GM23338 (cell line): ENCODE results near the gene GABARAP. TPM values are rescaled to one million over a fixed set of nuclear protein-coding genes. Genes with fewer than 3 reads are reported as not detected.

Experiments used
- ATAC-seq: fragments of 200-7000 bp; cut with Tn5 transposase; 3 replicates; pipeline ENCODE4 v1.9.1; 2020
- DNase-seq: peaks from one replicate; pipeline ENCODE4 v3.0.0-alpha.2; 2015; ENCODE audit warnings: low spot score
- H2AFZ ChIP-seq: fragments of 200-600 bp; sonication (generic); 2 replicates; pipeline ENCODE4 v1.8.0; 2016; ENCODE audit warnings: antibody characterized with exemption, mild to moderate bottlenecking, moderate library complexity
- H3F3A ChIP-seq: fragments of 200-600 bp; sonication (generic); replicated peaks from 2 replicates; pipeline ENCODE4 v1.8.0; 2017; ENCODE audit warnings: antibody characterized with exemption, mixed run types, low read depth
- H3K27ac ChIP-seq: fragments of 200-600 bp; sonication (generic); 2 replicates; pipeline ENCODE4 v1.6.1; 2016; ENCODE audit warnings: low read depth
- H3K27me3 ChIP-seq: fragments of 200-600 bp; sonication (generic); 2 replicates; pipeline ENCODE4 v1.8.0; 2016; ENCODE audit warnings: mild to moderate bottlenecking, mixed run types, moderate library complexity; ENCODE audit not compliant: insufficient read depth
- H3K36me3 ChIP-seq: fragments of 200-600 bp; sonication (generic); 2 replicates; pipeline ENCODE4 v1.8.0; 2016; ENCODE audit warnings: mild to moderate bottlenecking; ENCODE audit not compliant: insufficient read depth
- H3K4me1 ChIP-seq: fragments of 200-600 bp; sonication (generic); 2 replicates; pipeline ENCODE4 v1.8.0; 2016; ENCODE audit warnings: mild to moderate bottlenecking, moderate library complexity; ENCODE audit not compliant: insufficient read depth
- H3K4me2 ChIP-seq: fragments of 200-600 bp; sonication (generic); 2 replicates; pipeline ENCODE4 v1.7.1; 2017; ENCODE audit warnings: mixed run types
- H3K4me3 ChIP-seq: fragments of 200-600 bp; sonication (generic); 2 replicates; pipeline ENCODE4 v1.6.1; 2016; ENCODE audit warnings: mixed run types
- H3K79me2 ChIP-seq: fragments of 200-600 bp; sonication (generic); replicated peaks from 2 replicates; pipeline ENCODE4 v1.8.0; 2017; ENCODE audit warnings: mild to moderate bottlenecking; ENCODE audit not compliant: insufficient read depth
- H3K9me2 ChIP-seq: fragments of 200-600 bp; sonication (generic); 2 replicates; pipeline ENCODE4 v1.8.0; 2017; ENCODE audit not compliant: insufficient read depth
- H4K20me1 ChIP-seq: fragments of 200-600 bp; sonication (generic); replicated peaks from 2 replicates; pipeline ENCODE4 v1.8.0; 2017; ENCODE audit warnings: mild to moderate bottlenecking; ENCODE audit not compliant: insufficient read depth
- H3K27ac Mint-ChIP-seq: 2 replicates; pipeline ENCODE4 v1.8.0; 2020; ENCODE audit warnings: inconsistent platforms, mild to moderate bottlenecking, moderate library complexity, mixed read lengths
- H3K27me3 Mint-ChIP-seq: 3 replicates; pipeline ENCODE4 v1.8.0; 2022; ENCODE audit warnings: low read depth, mild to moderate bottlenecking, moderate library complexity, mixed read lengths, inconsistent platforms; ENCODE audit not compliant: insufficient read depth, poor library complexity
- H3K36me3 Mint-ChIP-seq: 3 replicates; pipeline ENCODE4 v1.8.0; 2021; ENCODE audit warnings: low read depth, mild to moderate bottlenecking, inconsistent platforms, moderate library complexity, mixed read lengths
- H3K4me1 Mint-ChIP-seq: 3 replicates; pipeline ENCODE4 v1.8.0; 2020; ENCODE audit warnings: mild to moderate bottlenecking, inconsistent platforms, mixed read lengths
- H3K4me3 Mint-ChIP-seq: 3 replicates; pipeline ENCODE4 v1.8.0; 2021; ENCODE audit warnings: moderate library complexity, mild to moderate bottlenecking, inconsistent platforms, mixed read lengths
- H3K9me3 Mint-ChIP-seq: 3 replicates; pipeline ENCODE4 v1.8.0; 2020; ENCODE audit warnings: moderate library complexity, mild to moderate bottlenecking, inconsistent platforms, mixed read lengths
- CREB1 ChIP-seq: fragments of 250-450 bp; sonication (Bioruptor Pico); IDR thresholded peaks from 2 replicates; pipeline ENCODE4 v1.5.0; 2020; ENCODE audit warnings: low read depth, mild to moderate bottlenecking, moderate library complexity
- EZH2 ChIP-seq: fragments of 200-600 bp; sonication (generic); IDR thresholded peaks from one replicate; pipeline ENCODE4 v1.8.0; 2017; ENCODE audit warnings: antibody characterized with exemption, mild to moderate bottlenecking, low read depth; ENCODE audit not compliant: unreplicated experiment
- EZH2phosphoT487 ChIP-seq: fragments of 200-600 bp; sonication (generic); IDR thresholded peaks from one replicate; pipeline ENCODE4 v1.8.1; 2018; ENCODE audit warnings: antibody characterized with exemption; ENCODE audit not compliant: unreplicated experiment
- JUNB ChIP-seq: IDR thresholded peaks from one replicate; pipeline ENCODE4 v1.6.1; 2016; ENCODE audit warnings: antibody characterized with exemption; ENCODE audit not compliant: unreplicated experiment
- NANOG ChIP-seq: IDR thresholded peaks from 2 replicates; pipeline ENCODE4 v1.6.1; 2016; ENCODE audit warnings: antibody characterized with exemption, borderline replicate concordance
- POLR2AphosphoS5 ChIP-seq: IDR thresholded peaks from 2 replicates; pipeline ENCODE4 v1.6.1; 2016; ENCODE audit warnings: antibody characterized with exemption, low read depth
- STAT1 ChIP-seq: IDR thresholded peaks from one replicate; pipeline ENCODE4 v1.6.1; 2016; ENCODE audit warnings: antibody characterized with exemption; ENCODE audit not compliant: unreplicated experiment
- ZNF114 ChIP-seq: fragments of 250-450 bp; sonication (Bioruptor Pico); IDR thresholded peaks from 2 replicates; pipeline ENCODE4 v1.5.0; 2020; ENCODE audit warnings: mild to moderate bottlenecking, moderate library complexity
- ZNF331 ChIP-seq: fragments of 250-450 bp; sonication (Bioruptor Pico); IDR thresholded peaks from 2 replicates; pipeline ENCODE4 v1.5.0; 2020; ENCODE audit warnings: low read depth, mild to moderate bottlenecking, moderate library complexity
- polyA plus RNA-seq: library from polyadenylated mRNA; unstranded; fragments of >200 nt; fragmentation: Nextera tagmentation; extraction: Ambion mirVana; gene quantifications from 2 replicates; pipeline ENCODE4 v1.2.1, GENCODE V29; 2016
- total RNA-seq: library from RNA; depleted of rRNA; stranded (reverse); fragments of >200 nt; shearing (Covaris generic); gene quantifications from 2 replicates; pipeline ENCODE4 v1.2.3, GENCODE V29; 2014
- TF ChIP-seq, protein P1 (sequence below): IDR thresholded peaks from 2 replicates; pipeline ENCODE4 v1.6.1; 2016; ENCODE audit warnings: antibody characterized with exemption
- TF ChIP-seq, protein P2 (sequence below), 2 experiments: fragments of 200-600 bp in 1 of 2; sonication (generic) in 1 of 2; conservative IDR thresholded peaks; 2 replicates each; pipeline versions ENCODE4 v1.5.1 to v1.6.1; 2016 to 2017; ENCODE audit warnings: antibody characterized with exemption in 2 of 2, low read depth in 2 of 2, mild to moderate bottlenecking in 2 of 2, moderate library complexity in 1 of 2
- TF ChIP-seq, protein P3 (sequence below): fragments of 250-450 bp; sonication (Bioruptor Pico); IDR thresholded peaks from 2 replicates; pipeline ENCODE4 v1.5.0; 2020; ENCODE audit warnings: mild to moderate bottlenecking, moderate library complexity
- TF ChIP-seq, protein P4 (sequence below): IDR thresholded peaks from one replicate; pipeline ENCODE4 v1.6.1; 2018; ENCODE audit warnings: antibody characterized with exemption; ENCODE audit not compliant: unreplicated experiment

Gene GABARAP
- total and polyA plus RNA-seq, 2 experiments from 2014 or later, result 128 to 520 TPM

DNA sequence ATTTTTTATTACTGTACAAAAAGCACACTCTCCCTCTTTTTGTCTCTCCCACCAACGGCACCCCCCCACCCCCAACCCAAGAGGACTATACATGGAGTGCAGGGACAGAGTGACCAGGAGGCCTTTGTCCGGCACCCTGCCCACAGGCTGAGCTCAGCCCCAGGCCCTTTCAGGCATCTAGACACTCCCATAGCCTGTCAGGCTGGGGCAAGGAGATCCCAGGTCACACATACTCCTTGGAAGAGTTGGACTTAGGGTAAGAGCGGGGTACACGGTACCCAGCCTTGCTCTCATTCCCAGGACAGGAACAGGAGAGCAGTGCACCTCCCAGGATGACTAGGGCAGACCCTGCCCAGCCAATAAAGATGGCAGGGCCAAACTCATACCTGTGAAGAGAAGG is 17.9 kb upstream of the GABARAP start:
- ATAC-seq (no peak), DNase-seq (no peak)
- H3K4me3 Mint-ChIP-seq, result peak overlapping the region; percentile 91

More for the DNA sequence above, 17.9 kb upstream of the GABARAP start:
- H3F3A ChIP-seq, result peaks cover 21% of the 10 kb centered on the region
- H3K79me2 ChIP-seq, result peaks cover 27% of the 10 kb centered on the region
- peaks cover 28% of the 10 kb centered on the region for H3K4me1 Mint-ChIP-seq
- H3K27ac ChIP-seq, result peak overlapping the region; percentile 97; the same call in 1 of the 2 replicates
- no peaks in the 10 kb centered on the region for H3K9me2 ChIP-seq
- H3K36me3 ChIP-seq, result peaks cover 16% of the 10 kb centered on the region
- H3K4me2 ChIP-seq, result peak overlapping the region; percentile 100
- H3K9me3 Mint-ChIP-seq, result no peaks in the 10 kb centered on the region; the same call in 2 of the 3 replicates
- no peaks in the 10 kb centered on the region for H3K27me3 ChIP-seq
- no peak overlapping the region for H2AFZ ChIP-seq
- H4K20me1 ChIP-seq, result peaks cover 17% of the 10 kb centered on the region; the same call in 1 of the 2 replicates
- H3K36me3 Mint-ChIP-seq, result peaks cover 51% of the 10 kb centered on the region
- peaks cover 33% of the 10 kb centered on the region for H3K27me3 Mint-ChIP-seq
- peak overlapping the region; percentile 84; the same call in 1 of the 2 replicates for H3K27ac Mint-ChIP-seq
- H3K4me1 ChIP-seq, result peaks cover 9% of the 10 kb centered on the region
- peak overlapping the region; percentile 99 for H3K4me3 ChIP-seq
- TF ChIP-seq, protein P1, sequence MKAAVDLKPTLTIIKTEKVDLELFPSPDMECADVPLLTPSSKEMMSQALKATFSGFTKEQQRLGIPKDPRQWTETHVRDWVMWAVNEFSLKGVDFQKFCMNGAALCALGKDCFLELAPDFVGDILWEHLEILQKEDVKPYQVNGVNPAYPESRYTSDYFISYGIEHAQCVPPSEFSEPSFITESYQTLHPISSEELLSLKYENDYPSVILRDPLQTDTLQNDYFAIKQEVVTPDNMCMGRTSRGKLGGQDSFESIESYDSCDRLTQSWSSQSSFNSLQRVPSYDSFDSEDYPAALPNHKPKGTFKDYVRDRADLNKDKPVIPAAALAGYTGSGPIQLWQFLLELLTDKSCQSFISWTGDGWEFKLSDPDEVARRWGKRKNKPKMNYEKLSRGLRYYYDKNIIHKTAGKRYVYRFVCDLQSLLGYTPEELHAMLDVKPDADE, result no peak
- TF ChIP-seq CREB1, result no peak
- TF ChIP-seq, protein P2, sequence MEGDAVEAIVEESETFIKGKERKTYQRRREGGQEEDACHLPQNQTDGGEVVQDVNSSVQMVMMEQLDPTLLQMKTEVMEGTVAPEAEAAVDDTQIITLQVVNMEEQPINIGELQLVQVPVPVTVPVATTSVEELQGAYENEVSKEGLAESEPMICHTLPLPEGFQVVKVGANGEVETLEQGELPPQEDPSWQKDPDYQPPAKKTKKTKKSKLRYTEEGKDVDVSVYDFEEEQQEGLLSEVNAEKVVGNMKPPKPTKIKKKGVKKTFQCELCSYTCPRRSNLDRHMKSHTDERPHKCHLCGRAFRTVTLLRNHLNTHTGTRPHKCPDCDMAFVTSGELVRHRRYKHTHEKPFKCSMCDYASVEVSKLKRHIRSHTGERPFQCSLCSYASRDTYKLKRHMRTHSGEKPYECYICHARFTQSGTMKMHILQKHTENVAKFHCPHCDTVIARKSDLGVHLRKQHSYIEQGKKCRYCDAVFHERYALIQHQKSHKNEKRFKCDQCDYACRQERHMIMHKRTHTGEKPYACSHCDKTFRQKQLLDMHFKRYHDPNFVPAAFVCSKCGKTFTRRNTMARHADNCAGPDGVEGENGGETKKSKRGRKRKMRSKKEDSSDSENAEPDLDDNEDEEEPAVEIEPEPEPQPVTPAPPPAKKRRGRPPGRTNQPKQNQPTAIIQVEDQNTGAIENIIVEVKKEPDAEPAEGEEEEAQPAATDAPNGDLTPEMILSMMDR (conservative IDR thresholded peaks at IDR 0.05; ENCODE audit: low read depth in 2 of 2), result no peak
- TF ChIP-seq, protein P3, sequence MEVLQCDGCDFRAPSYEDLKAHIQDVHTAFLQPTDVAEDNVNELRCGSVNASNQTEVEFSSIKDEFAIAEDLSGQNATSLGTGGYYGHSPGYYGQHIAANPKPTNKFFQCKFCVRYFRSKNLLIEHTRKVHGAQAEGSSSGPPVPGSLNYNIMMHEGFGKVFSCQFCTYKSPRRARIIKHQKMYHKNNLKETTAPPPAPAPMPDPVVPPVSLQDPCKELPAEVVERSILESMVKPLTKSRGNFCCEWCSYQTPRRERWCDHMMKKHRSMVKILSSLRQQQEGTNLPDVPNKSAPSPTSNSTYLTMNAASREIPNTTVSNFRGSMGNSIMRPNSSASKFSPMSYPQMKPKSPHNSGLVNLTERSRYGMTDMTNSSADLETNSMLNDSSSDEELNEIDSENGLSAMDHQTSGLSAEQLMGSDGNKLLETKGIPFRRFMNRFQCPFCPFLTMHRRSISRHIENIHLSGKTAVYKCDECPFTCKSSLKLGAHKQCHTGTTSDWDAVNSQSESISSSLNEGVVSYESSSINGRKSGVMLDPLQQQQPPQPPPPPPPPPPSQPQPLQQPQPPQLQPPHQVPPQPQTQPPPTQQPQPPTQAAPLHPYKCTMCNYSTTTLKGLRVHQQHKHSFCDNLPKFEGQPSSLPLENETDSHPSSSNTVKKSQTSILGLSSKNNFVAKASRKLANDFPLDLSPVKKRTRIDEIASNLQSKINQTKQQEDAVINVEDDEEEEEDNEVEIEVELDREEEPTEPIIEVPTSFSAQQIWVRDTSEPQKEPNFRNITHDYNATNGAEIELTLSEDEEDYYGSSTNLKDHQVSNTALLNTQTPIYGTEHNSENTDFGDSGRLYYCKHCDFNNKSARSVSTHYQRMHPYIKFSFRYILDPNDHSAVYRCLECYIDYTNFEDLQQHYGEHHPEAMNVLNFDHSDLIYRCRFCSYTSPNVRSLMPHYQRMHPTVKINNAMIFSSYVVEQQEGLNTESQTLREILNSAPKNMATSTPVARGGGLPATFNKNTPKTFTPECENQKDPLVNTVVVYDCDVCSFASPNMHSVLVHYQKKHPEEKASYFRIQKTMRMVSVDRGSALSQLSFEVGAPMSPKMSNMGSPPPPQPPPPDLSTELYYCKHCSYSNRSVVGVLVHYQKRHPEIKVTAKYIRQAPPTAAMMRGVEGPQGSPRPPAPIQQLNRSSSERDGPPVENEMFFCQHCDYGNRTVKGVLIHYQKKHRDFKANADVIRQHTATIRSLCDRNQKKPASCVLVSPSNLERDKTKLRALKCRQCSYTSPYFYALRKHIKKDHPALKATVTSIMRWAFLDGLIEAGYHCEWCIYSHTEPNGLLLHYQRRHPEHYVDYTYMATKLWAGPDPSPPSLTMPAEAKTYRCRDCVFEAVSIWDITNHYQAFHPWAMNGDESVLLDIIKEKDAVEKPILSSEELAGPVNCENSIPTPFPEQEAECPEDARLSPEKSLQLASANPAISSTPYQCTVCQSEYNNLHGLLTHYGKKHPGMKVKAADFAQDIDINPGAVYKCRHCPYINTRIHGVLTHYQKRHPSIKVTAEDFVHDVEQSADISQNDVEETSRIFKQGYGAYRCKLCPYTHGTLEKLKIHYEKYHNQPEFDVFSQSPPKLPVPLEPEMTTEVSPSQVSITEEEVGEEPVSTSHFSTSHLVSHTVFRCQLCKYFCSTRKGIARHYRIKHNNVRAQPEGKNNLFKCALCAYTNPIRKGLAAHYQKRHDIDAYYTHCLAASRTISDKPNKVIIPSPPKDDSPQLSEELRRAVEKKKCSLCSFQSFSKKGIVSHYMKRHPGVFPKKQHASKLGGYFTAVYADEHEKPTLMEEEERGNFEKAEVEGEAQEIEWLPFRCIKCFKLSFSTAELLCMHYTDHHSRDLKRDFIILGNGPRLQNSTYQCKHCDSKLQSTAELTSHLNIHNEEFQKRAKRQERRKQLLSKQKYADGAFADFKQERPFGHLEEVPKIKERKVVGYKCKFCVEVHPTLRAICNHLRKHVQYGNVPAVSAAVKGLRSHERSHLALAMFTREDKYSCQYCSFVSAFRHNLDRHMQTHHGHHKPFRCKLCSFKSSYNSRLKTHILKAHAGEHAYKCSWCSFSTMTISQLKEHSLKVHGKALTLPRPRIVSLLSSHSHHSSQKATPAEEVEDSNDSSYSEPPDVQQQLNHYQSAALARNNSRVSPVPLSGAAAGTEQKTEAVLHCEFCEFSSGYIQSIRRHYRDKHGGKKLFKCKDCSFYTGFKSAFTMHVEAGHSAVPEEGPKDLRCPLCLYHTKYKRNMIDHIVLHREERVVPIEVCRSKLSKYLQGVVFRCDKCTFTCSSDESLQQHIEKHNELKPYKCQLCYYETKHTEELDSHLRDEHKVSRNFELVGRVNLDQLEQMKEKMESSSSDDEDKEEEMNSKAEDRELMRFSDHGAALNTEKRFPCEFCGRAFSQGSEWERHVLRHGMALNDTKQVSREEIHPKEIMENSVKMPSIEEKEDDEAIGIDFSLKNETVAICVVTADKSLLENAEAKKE, result no peak
- no peak for TF ChIP-seq POLR2AphosphoS5
- no peak for TF ChIP-seq JUNB
- TF ChIP-seq ZNF114, result no peak
- TF ChIP-seq, protein P4, sequence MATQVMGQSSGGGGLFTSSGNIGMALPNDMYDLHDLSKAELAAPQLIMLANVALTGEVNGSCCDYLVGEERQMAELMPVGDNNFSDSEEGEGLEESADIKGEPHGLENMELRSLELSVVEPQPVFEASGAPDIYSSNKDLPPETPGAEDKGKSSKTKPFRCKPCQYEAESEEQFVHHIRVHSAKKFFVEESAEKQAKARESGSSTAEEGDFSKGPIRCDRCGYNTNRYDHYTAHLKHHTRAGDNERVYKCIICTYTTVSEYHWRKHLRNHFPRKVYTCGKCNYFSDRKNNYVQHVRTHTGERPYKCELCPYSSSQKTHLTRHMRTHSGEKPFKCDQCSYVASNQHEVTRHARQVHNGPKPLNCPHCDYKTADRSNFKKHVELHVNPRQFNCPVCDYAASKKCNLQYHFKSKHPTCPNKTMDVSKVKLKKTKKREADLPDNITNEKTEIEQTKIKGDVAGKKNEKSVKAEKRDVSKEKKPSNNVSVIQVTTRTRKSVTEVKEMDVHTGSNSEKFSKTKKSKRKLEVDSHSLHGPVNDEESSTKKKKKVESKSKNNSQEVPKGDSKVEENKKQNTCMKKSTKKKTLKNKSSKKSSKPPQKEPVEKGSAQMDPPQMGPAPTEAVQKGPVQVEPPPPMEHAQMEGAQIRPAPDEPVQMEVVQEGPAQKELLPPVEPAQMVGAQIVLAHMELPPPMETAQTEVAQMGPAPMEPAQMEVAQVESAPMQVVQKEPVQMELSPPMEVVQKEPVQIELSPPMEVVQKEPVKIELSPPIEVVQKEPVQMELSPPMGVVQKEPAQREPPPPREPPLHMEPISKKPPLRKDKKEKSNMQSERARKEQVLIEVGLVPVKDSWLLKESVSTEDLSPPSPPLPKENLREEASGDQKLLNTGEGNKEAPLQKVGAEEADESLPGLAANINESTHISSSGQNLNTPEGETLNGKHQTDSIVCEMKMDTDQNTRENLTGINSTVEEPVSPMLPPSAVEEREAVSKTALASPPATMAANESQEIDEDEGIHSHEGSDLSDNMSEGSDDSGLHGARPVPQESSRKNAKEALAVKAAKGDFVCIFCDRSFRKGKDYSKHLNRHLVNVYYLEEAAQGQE, result no peak
- TF ChIP-seq EZH2, result no peak
- no peak for TF ChIP-seq STAT1
- no peak for TF ChIP-seq ZNF331 (CRISPR knock-in tag)
- no peak for TF ChIP-seq EZH2phosphoT487
- no peak for TF ChIP-seq NANOG
